Astrocyte (in vitro differentiated cells and primary cell): ENCODE measurements around the gene FANCL. TPM values are rescaled to one million over a fixed set of nuclear protein-coding genes. Genes with fewer than 3 reads are reported as not detected.
A peak's percentile ranks its signal among the peaks of the same experiment; 100 is the strongest.
"Not testable (repeated sequence)": the region's sequence is repeated elsewhere in the genome, so short reads cannot be mapped to it uniquely, and the experiment has no call there.

Experiments
- DNase-seq: peaks from one replicate; pipeline ENCODE4 v3.0.0-alpha.2; 2010; ENCODE audit warnings: low read depth
- FAIRE-seq: peaks from 2 replicates; lab custom pipeline; 2011; peaks lifted over from hg19 to GRCh38; lab: Jason Lieb, UNC
- H2AFZ ChIP-seq: 2 replicates; pipeline ENCODE4 v1.6.0; 2012; ENCODE audit warnings: low read depth, low read length, inconsistent platforms
- H3K27ac ChIP-seq: 2 replicates; pipeline ENCODE4 v1.5.1; 2011; ENCODE audit warnings: low read depth, low read length, inconsistent platforms
- H3K27me3 ChIP-seq: 2 replicates; pipeline ENCODE4 v1.6.0; 2011; ENCODE audit warnings: low read length, inconsistent platforms; ENCODE audit not compliant: insufficient read depth
- H3K36me3 ChIP-seq: 2 replicates; pipeline ENCODE4 v1.5.1; 2011; ENCODE audit warnings: low read length, inconsistent platforms; ENCODE audit not compliant: insufficient read depth
- H3K4me1 ChIP-seq: 2 replicates; pipeline ENCODE4 v1.5.1; 2011; ENCODE audit warnings: low read length, inconsistent platforms; ENCODE audit not compliant: insufficient read depth
- H3K4me2 ChIP-seq: 2 replicates; pipeline ENCODE4 v1.6.0; 2012; ENCODE audit warnings: low read length, inconsistent platforms
- H3K4me3 ChIP-seq: 2 replicates; pipeline ENCODE4 v1.5.1; 2011; ENCODE audit warnings: low read depth, mild to moderate bottlenecking, low read length, inconsistent platforms; ENCODE audit not compliant: insufficient read depth
- H3K79me2 ChIP-seq: 2 replicates; pipeline ENCODE4 v1.6.0; 2012; ENCODE audit warnings: mild to moderate bottlenecking, low read length, inconsistent platforms; ENCODE audit not compliant: insufficient read depth
- H3K9ac ChIP-seq: 2 replicates; pipeline ENCODE4 v1.6.0; 2012; ENCODE audit warnings: mild to moderate bottlenecking, low read length, inconsistent platforms
- H3K9me3 ChIP-seq: 2 replicates; pipeline ENCODE4 v1.5.1; 2012; ENCODE audit warnings: low read depth, mild to moderate bottlenecking, low read length, inconsistent platforms; ENCODE audit not compliant: insufficient read depth
- H4K20me1 ChIP-seq: 2 replicates; pipeline ENCODE4 v1.6.0; 2012; ENCODE audit warnings: low read length, inconsistent platforms; ENCODE audit not compliant: insufficient read depth
- H3K27ac Mint-ChIP-seq: one replicate; pipeline ENCODE4 v1.8.0; 2021; ENCODE audit warnings: mild to moderate bottlenecking, mixed read lengths; ENCODE audit not compliant: unreplicated experiment
- H3K27me3 Mint-ChIP-seq: one replicate; pipeline ENCODE4 v1.8.0; 2021; ENCODE audit warnings: low read depth, mixed read lengths; ENCODE audit not compliant: unreplicated experiment
- H3K36me3 Mint-ChIP-seq: one replicate; pipeline ENCODE4 v1.8.0; 2021; ENCODE audit warnings: low read depth, mixed read lengths; ENCODE audit not compliant: unreplicated experiment
- H3K4me1 Mint-ChIP-seq: one replicate; pipeline ENCODE4 v1.8.0; 2021; ENCODE audit warnings: low read depth, mixed read lengths; ENCODE audit not compliant: unreplicated experiment
- H3K4me3 Mint-ChIP-seq: one replicate; pipeline ENCODE4 v1.8.0; 2021; ENCODE audit warnings: mild to moderate bottlenecking, moderate library complexity, mixed read lengths; ENCODE audit not compliant: unreplicated experiment
- H3K9me3 Mint-ChIP-seq: one replicate; pipeline ENCODE4 v1.8.0; 2021; ENCODE audit warnings: mild to moderate bottlenecking, mixed read lengths; ENCODE audit not compliant: unreplicated experiment
- EZH2 ChIP-seq: IDR thresholded peaks from 2 replicates; pipeline ENCODE4 v1.6.1; 2012; ENCODE audit warnings: mild to moderate bottlenecking, low read length, inconsistent platforms; ENCODE audit not compliant: insufficient read depth
- total RNA-seq: library from RNA; stranded (reverse); gene quantifications from 2 replicates; pipeline ENCODE4 v1.2.1, GENCODE V29; 2021
- TF ChIP-seq, protein P1 (sequence below): IDR thresholded peaks from 2 replicates; pipeline ENCODE4 v1.5.1; 2011; ENCODE audit warnings: low read depth, mild to moderate bottlenecking, inconsistent platforms, low read length, moderate library complexity; ENCODE audit not compliant: insufficient read depth

The FANCL gene
- total RNA-seq, 1 donor from 2014 or later: 10.7 TPM

DNA sequence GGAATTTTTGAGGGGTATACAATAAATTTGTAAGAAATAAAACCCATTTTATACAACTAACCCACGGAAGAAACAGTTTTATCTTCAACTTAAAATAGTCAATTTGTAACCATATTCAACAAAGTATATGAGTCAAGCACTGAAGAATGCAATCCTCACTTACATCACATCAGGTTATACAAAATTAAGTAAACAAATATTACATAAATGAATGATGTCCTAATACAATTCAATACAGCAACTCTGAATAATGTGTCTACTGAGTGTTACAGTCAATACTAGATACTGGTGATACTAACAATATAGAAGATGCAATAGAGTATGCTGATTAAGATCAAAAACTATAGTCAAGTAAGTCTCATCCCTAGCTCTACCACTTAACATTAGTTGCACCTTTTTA lies 58.6 kb downstream of the FANCL start:
- no peak overlapping the region for H3K4me2 ChIP-seq
- no peaks in the 10 kb centered on the region for H3K4me1 ChIP-seq
- Mint-ChIP-seq H3K27me3 (no peaks in the 10 kb centered on the region), H3K9me3 (peaks cover 7% of the 10 kb centered on the region), H3K27ac (no peak overlapping the region), H3K4me3 (no peak overlapping the region), H3K4me1 (no peaks in the 10 kb centered on the region), H3K36me3 (peaks cover 3% of the 10 kb centered on the region)
- no peaks in the 10 kb centered on the region for H3K79me2 ChIP-seq
- H3K4me3 ChIP-seq: no peak overlapping the region
- no peaks in the 10 kb centered on the region for H3K9me3 ChIP-seq
- DNase-seq (peak; percentile 19), FAIRE-seq (no peak)
- no peaks in the 10 kb centered on the region for H3K27me3 ChIP-seq
- TF ChIP-seq EZH2: no peak
- TF ChIP-seq, protein P1, sequence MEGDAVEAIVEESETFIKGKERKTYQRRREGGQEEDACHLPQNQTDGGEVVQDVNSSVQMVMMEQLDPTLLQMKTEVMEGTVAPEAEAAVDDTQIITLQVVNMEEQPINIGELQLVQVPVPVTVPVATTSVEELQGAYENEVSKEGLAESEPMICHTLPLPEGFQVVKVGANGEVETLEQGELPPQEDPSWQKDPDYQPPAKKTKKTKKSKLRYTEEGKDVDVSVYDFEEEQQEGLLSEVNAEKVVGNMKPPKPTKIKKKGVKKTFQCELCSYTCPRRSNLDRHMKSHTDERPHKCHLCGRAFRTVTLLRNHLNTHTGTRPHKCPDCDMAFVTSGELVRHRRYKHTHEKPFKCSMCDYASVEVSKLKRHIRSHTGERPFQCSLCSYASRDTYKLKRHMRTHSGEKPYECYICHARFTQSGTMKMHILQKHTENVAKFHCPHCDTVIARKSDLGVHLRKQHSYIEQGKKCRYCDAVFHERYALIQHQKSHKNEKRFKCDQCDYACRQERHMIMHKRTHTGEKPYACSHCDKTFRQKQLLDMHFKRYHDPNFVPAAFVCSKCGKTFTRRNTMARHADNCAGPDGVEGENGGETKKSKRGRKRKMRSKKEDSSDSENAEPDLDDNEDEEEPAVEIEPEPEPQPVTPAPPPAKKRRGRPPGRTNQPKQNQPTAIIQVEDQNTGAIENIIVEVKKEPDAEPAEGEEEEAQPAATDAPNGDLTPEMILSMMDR: no peak
- H3K9ac ChIP-seq: no peak overlapping the region
- no peak overlapping the region for H2AFZ ChIP-seq
- no peak overlapping the region for H3K27ac ChIP-seq
- no peaks in the 10 kb centered on the region for H4K20me1 ChIP-seq
- no peaks in the 10 kb centered on the region for H3K36me3 ChIP-seq

DNA sequence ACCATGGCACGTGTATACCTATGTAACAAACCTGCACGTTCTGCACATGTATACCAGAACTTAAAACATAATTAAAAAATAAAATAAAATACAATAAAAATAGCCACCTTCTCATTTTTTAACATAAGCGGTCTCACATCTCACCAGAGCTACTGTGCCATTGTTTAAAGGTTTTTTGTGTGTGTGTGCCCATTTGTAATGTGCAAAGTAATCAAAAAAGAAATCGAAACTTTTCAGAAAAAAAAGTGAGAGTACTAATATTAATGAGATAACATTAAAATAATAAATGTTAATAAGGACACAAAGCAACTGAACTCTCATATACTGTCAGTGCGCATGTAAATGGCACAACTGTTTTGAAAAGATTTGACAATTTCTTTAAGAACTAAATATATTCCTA lies 60.5 kb downstream of the FANCL start:
- H3K79me2 ChIP-seq: no peaks in the 10 kb centered on the region
- no peaks in the 10 kb centered on the region for H3K27me3 Mint-ChIP-seq
- no peak overlapping the region for H3K4me3 Mint-ChIP-seq
- H3K4me3 ChIP-seq: no peak overlapping the region
- no peaks in the 10 kb centered on the region for H3K27me3 ChIP-seq
- H3K4me1 Mint-ChIP-seq: no peaks in the 10 kb centered on the region
- no peak overlapping the region for H2AFZ ChIP-seq
- no peaks in the 10 kb centered on the region for H3K36me3 ChIP-seq
- no peaks in the 10 kb centered on the region for H3K9me3 ChIP-seq
- H3K4me2 ChIP-seq: no peak overlapping the region
- H4K20me1 ChIP-seq: no peaks in the 10 kb centered on the region
- H3K36me3 Mint-ChIP-seq: peaks cover 3% of the 10 kb centered on the region
- no peak for FAIRE-seq
- no peak overlapping the region for H3K9ac ChIP-seq
- TF ChIP-seq, protein P1: no peak
- TF ChIP-seq EZH2: no peak
- H3K9me3 Mint-ChIP-seq: peaks cover 8% of the 10 kb centered on the region
- H3K27ac ChIP-seq: no peak overlapping the region
- no peak for DNase-seq
- H3K27ac Mint-ChIP-seq: no peak overlapping the region
- no peaks in the 10 kb centered on the region for H3K4me1 ChIP-seq

DNA sequence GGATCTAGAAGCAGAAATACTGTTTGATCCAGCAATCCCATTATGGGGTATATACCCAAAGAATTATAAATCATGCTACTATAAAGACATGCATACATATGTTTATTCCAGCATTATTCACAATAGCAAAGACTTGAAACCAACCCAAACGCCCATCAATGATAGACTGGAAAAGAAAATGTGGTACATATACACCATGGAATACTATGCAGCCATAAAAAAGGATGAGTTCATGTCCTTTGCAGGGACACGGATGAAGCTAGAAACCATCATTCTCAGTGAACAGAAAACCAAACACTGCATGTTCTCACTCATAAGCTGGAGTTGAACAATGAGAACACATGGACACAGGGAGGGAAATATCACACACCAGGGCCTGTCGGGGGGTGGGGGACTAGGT lies 61.0 kb downstream of the FANCL start:
- H3K4me2 ChIP-seq, H3K4me1 Mint-ChIP-seq, H3K9ac ChIP-seq, H3K27me3 ChIP-seq, H3K79me2 ChIP-seq, H3K27me3 Mint-ChIP-seq, H3K36me3 ChIP-seq, DNase-seq, H3K36me3 Mint-ChIP-seq, H3K9me3 Mint-ChIP-seq, H3K27ac Mint-ChIP-seq, H3K9me3 ChIP-seq, H2AFZ ChIP-seq, H3K4me1 ChIP-seq, H3K4me3 Mint-ChIP-seq, H3K4me3 ChIP-seq, H3K27ac ChIP-seq, FAIRE-seq, H4K20me1 ChIP-seq: not testable (repeated sequence)

DNA sequence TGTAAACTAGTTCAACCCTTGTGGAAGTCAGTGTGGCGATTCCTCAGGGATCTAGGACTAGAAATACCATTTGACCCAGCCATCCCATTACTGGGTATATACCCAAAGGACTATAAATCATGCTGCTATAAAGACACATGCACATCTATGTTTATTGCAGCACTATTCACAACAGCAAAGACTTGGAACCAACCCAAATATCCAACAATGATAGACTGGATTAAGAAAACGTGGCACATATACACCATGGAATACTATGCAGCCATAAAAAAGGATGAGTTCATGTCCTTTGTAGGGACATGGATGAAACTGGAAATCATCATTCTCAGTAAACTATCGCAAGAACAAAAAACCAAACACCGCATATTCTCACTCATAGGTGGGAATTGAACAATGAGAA lies 63.9 kb downstream of the FANCL start:
- peaks cover 22% of the 10 kb centered on the region for H3K9me3 Mint-ChIP-seq
- H3K79me2 ChIP-seq, H2AFZ ChIP-seq, H3K36me3 Mint-ChIP-seq, H3K4me3 ChIP-seq, H3K4me1 ChIP-seq, H3K9me3 ChIP-seq, H3K27ac ChIP-seq, DNase-seq, H3K27me3 ChIP-seq, FAIRE-seq, H3K4me2 ChIP-seq, H3K27me3 Mint-ChIP-seq, H3K4me3 Mint-ChIP-seq, H3K4me1 Mint-ChIP-seq, H3K9ac ChIP-seq, H3K27ac Mint-ChIP-seq, H3K36me3 ChIP-seq, H4K20me1 ChIP-seq: not testable (repeated sequence)

DNA sequence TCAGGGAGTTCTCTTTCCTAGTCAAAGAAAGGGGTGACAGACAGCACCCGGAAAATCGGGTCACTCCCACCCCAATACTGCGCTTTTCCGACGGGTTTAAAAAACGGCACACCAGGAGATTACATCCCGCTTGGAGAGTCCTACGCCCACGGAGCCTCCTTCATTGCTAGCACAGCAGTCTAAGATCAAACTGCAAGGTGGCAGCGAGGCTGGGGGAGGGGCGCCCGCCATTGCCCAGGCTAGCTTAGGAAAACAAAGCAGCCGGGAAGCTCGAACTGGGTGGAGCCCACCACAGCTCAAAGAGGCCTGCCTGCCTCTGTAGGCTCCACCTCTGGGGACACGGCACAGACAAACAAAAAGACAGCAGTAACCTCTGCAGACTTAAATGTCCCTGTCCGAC lies 69.3 kb downstream of the FANCL start:
- Mint-ChIP-seq H3K9me3 (peaks cover 20% of the 10 kb centered on the region), H3K36me3 (peaks cover 21% of the 10 kb centered on the region)
- not testable (repeated sequence) for H3K27ac Mint-ChIP-seq, H3K4me3 Mint-ChIP-seq, H3K4me2 ChIP-seq, H3K27me3 Mint-ChIP-seq, H3K79me2 ChIP-seq, H3K9me3 ChIP-seq, H2AFZ ChIP-seq, H3K36me3 ChIP-seq, DNase-seq, FAIRE-seq, H3K27ac ChIP-seq, H4K20me1 ChIP-seq, H3K27me3 ChIP-seq, H3K4me3 ChIP-seq, H3K9ac ChIP-seq, H3K4me1 Mint-ChIP-seq, H3K4me1 ChIP-seq
